ENCODE data around the gene ARNT2.

ARNT2 gene

GRCh38 chr15:80530737-80531365 is 126.7 kb downstream of the ARNT2 start:
- ATAC-seq, result no peak
- TF ChIP-seq ISL1 (CRISPR knock-in tag; IDR thresholded peaks at IDR 0.05), result no peak
- TF ChIP-seq ARNTL (CRISPR knock-in tag; IDR thresholded peaks at IDR 0.05; ENCODE audit: borderline replicate concordance, low read depth), result no peak
- TF ChIP-seq OSR1 (CRISPR knock-in tag; IDR thresholded peaks at IDR 0.05), result no peak
- TF ChIP-seq ZNF8 (CRISPR knock-in tag; IDR thresholded peaks at IDR 0.05), result no peak
- TF ChIP-seq ZC3H10 (CRISPR knock-in tag; IDR thresholded peaks at IDR 0.05), result no peak
- no peak for TF ChIP-seq ZFP30 (CRISPR knock-in tag; IDR thresholded peaks at IDR 0.05)
- TF ChIP-seq TCF4 (CRISPR knock-in tag; IDR thresholded peaks at IDR 0.05; ENCODE audit: borderline replicate concordance), result no peak
- TF ChIP-seq, protein P1, sequence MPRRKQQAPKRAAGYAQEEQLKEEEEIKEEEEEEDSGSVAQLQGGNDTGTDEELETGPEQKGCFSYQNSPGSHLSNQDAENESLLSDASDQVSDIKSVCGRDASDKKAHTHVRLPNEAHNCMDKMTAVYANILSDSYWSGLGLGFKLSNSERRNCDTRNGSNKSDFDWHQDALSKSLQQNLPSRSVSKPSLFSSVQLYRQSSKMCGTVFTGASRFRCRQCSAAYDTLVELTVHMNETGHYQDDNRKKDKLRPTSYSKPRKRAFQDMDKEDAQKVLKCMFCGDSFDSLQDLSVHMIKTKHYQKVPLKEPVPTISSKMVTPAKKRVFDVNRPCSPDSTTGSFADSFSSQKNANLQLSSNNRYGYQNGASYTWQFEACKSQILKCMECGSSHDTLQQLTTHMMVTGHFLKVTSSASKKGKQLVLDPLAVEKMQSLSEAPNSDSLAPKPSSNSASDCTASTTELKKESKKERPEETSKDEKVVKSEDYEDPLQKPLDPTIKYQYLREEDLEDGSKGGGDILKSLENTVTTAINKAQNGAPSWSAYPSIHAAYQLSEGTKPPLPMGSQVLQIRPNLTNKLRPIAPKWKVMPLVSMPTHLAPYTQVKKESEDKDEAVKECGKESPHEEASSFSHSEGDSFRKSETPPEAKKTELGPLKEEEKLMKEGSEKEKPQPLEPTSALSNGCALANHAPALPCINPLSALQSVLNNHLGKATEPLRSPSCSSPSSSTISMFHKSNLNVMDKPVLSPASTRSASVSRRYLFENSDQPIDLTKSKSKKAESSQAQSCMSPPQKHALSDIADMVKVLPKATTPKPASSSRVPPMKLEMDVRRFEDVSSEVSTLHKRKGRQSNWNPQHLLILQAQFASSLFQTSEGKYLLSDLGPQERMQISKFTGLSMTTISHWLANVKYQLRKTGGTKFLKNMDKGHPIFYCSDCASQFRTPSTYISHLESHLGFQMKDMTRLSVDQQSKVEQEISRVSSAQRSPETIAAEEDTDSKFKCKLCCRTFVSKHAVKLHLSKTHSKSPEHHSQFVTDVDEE (CRISPR knock-in tag; IDR thresholded peaks at IDR 0.05), result no peak
- TF ChIP-seq SNAI2 (CRISPR knock-in tag; IDR thresholded peaks at IDR 0.05), result no peak
- TF ChIP-seq, protein P2, sequence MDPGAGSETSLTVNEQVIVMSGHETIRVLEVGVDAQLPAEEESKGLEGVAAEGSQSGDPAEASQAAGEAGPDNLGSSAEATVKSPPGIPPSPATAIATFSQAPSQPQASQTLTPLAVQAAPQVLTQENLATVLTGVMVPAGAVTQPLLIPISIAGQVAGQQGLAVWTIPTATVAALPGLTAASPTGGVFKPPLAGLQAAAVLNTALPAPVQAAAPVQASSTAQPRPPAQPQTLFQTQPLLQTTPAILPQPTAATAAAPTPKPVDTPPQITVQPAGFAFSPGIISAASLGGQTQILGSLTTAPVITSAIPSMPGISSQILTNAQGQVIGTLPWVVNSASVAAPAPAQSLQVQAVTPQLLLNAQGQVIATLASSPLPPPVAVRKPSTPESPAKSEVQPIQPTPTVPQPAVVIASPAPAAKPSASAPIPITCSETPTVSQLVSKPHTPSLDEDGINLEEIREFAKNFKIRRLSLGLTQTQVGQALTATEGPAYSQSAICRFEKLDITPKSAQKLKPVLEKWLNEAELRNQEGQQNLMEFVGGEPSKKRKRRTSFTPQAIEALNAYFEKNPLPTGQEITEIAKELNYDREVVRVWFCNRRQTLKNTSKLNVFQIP (CRISPR knock-in tag; IDR thresholded peaks at IDR 0.05; ENCODE audit: borderline replicate concordance, low read depth), result no peak
- TF ChIP-seq, protein P3, sequence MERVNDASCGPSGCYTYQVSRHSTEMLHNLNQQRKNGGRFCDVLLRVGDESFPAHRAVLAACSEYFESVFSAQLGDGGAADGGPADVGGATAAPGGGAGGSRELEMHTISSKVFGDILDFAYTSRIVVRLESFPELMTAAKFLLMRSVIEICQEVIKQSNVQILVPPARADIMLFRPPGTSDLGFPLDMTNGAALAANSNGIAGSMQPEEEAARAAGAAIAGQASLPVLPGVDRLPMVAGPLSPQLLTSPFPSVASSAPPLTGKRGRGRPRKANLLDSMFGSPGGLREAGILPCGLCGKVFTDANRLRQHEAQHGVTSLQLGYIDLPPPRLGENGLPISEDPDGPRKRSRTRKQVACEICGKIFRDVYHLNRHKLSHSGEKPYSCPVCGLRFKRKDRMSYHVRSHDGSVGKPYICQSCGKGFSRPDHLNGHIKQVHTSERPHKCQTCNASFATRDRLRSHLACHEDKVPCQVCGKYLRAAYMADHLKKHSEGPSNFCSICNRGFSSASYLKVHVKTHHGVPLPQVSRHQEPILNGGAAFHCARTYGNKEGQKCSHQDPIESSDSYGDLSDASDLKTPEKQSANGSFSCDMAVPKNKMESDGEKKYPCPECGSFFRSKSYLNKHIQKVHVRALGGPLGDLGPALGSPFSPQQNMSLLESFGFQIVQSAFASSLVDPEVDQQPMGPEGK (CRISPR knock-in tag; IDR thresholded peaks at IDR 0.05; ENCODE audit: borderline replicate concordance), result no peak
- no peak for TF ChIP-seq PPARA (CRISPR knock-in tag; IDR thresholded peaks at IDR 0.05; ENCODE audit: borderline replicate concordance)
- no peak for TF ChIP-seq ZNF70 (CRISPR knock-in tag; IDR thresholded peaks at IDR 0.05)

GRCh38 chr15:80531388-80531787 is 127.2 kb downstream of the ARNT2 start:
- no peak for ATAC-seq
- TF ChIP-seq BACH2 (CRISPR knock-in tag; IDR thresholded peaks at IDR 0.05; ENCODE audit: borderline replicate concordance) (no peak), OSR1 (CRISPR knock-in tag; IDR thresholded peaks at IDR 0.05) (no peak), CSDC2 (CRISPR knock-in tag; IDR thresholded peaks at IDR 0.05) (no peak), SNAI2 (CRISPR knock-in tag; IDR thresholded peaks at IDR 0.05) (no peak), RARB (CRISPR knock-in tag; IDR thresholded peaks at IDR 0.05) (no peak), GLIS3 (CRISPR knock-in tag; IDR thresholded peaks at IDR 0.05) (no peak), PPARA (CRISPR knock-in tag; IDR thresholded peaks at IDR 0.05; ENCODE audit: borderline replicate concordance) (no peak), ESRRG (CRISPR knock-in tag; IDR thresholded peaks at IDR 0.05) (no peak), ZFP30 (CRISPR knock-in tag; IDR thresholded peaks at IDR 0.05) (no peak), ZFP3 (CRISPR knock-in tag; IDR thresholded peaks at IDR 0.05) (no peak), ZNF8 (CRISPR knock-in tag; IDR thresholded peaks at IDR 0.05) (no peak), ZNF565 (CRISPR knock-in tag; conservative IDR thresholded peaks at IDR 0.05; ENCODE audit: low read depth) (no peak), CSRNP3 (CRISPR knock-in tag; IDR thresholded peaks at IDR 0.05) (no peak), ZC3H10 (CRISPR knock-in tag; IDR thresholded peaks at IDR 0.05) (no peak)
- TF ChIP-seq, protein P4, sequence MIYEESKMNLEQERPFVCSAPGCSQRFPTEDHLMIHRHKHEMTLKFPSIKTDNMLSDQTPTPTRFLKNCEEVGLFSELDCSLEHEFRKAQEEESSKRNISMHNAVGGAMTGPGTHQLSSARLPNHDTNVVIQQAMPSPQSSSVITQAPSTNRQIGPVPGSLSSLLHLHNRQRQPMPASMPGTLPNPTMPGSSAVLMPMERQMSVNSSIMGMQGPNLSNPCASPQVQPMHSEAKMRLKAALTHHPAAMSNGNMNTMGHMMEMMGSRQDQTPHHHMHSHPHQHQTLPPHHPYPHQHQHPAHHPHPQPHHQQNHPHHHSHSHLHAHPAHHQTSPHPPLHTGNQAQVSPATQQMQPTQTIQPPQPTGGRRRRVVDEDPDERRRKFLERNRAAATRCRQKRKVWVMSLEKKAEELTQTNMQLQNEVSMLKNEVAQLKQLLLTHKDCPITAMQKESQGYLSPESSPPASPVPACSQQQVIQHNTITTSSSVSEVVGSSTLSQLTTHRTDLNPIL (CRISPR knock-in tag; IDR thresholded peaks at IDR 0.05; ENCODE audit: low read depth), result no peak
- TF ChIP-seq, protein P2 (CRISPR knock-in tag; IDR thresholded peaks at IDR 0.05; ENCODE audit: borderline replicate concordance, low read depth), result no peak
- TF ChIP-seq, protein P1 (CRISPR knock-in tag; IDR thresholded peaks at IDR 0.05), result no peak
